WTC11 (cell line): ENCODE data around the gene SPTLC2. TPM values are rescaled to one million over a fixed set of nuclear protein-coding genes. Genes with fewer than 3 reads are reported as not detected.

Experiments
- ATAC-seq: fragments of 200-7000 bp; cut with Tn5 transposase; 2 replicates; pipeline ENCODE4 v1.10.0; 2021; ENCODE audit warnings: mild to moderate bottlenecking, moderate library complexity
- CTCF ChIA-PET: fragments of 300-600 bp; sonication (Branson Sonifier 250); formaldehyde crosslinking; loops from one replicate; lab custom pipeline; 2021; ENCODE audit warnings: antibody characterized with exemption; lab: Charles Lee
- POLR2A ChIA-PET: fragments of 350-600 bp; sonication (Branson Sonifier 250); formaldehyde crosslinking; loops from one replicate; lab custom pipeline; 2021; ENCODE audit warnings: antibody characterized with exemption; lab: Charles Lee
- DNase-seq: peaks from one replicate; pipeline ENCODE4 v3.0.0; 2021; ENCODE audit warnings: low spot score
- H3K27ac Mint-ChIP-seq: 2 replicates; pipeline ENCODE4 v1.8.0; 2021; ENCODE audit warnings: mixed read lengths
- H3K27me3 Mint-ChIP-seq: 2 replicates; pipeline ENCODE4 v1.8.0; 2021; ENCODE audit warnings: low read depth, mild to moderate bottlenecking, moderate library complexity, mixed read lengths
- H3K36me3 Mint-ChIP-seq: 2 replicates; pipeline ENCODE4 v1.8.0; 2021; ENCODE audit warnings: mixed read lengths
- H3K4me1 Mint-ChIP-seq: 2 replicates; pipeline ENCODE4 v1.8.0; 2022; ENCODE audit warnings: mixed read lengths
- H3K4me3 Mint-ChIP-seq: 2 replicates; pipeline ENCODE4 v1.8.0; 2021; ENCODE audit warnings: mild to moderate bottlenecking, moderate library complexity, mixed read lengths
- H3K9me3 Mint-ChIP-seq: 2 replicates; pipeline ENCODE4 v1.8.0; 2021; ENCODE audit warnings: mixed read lengths
- ATF2 ChIP-seq: sonication (generic); formaldehyde crosslinking; IDR thresholded peaks from 2 replicates; pipeline ENCODE4 v1.8.1; 2022; ENCODE audit warnings: low read depth, missing genetic modification reagents, borderline replicate concordance
- CBFB ChIP-seq: sonication (generic); formaldehyde crosslinking; IDR thresholded peaks from 2 replicates; pipeline ENCODE4 v1.8.1; 2022; ENCODE audit warnings: mild to moderate bottlenecking, low read depth, missing genetic modification reagents
- ELF4 ChIP-seq: sonication (generic); formaldehyde crosslinking; IDR thresholded peaks from 2 replicates; pipeline ENCODE4 v1.8.1; 2022; ENCODE audit warnings: low read depth, mild to moderate bottlenecking, moderate library complexity, missing genetic modification reagents
- ETV6 ChIP-seq: sonication (generic); formaldehyde crosslinking; IDR thresholded peaks from 2 replicates; pipeline ENCODE4 v1.8.1; 2022; ENCODE audit warnings: mild to moderate bottlenecking, missing genetic modification reagents
- FOXJ3 ChIP-seq: sonication (generic); formaldehyde crosslinking; IDR thresholded peaks from 2 replicates; pipeline ENCODE4 v1.9.0; 2021; ENCODE audit warnings: missing genetic modification reagents, mild to moderate bottlenecking, borderline replicate concordance
- FOXK1 ChIP-seq: sonication (generic); formaldehyde crosslinking; IDR thresholded peaks from 2 replicates; pipeline ENCODE4 v1.8.0; 2022; ENCODE audit warnings: mild to moderate bottlenecking, moderate library complexity, missing genetic modification reagents
- FOXP1 ChIP-seq: sonication (generic); formaldehyde crosslinking; IDR thresholded peaks from 2 replicates; pipeline ENCODE4 v1.8.0; 2022; ENCODE audit warnings: missing genetic modification reagents, mild to moderate bottlenecking, moderate library complexity, borderline replicate concordance
- GABPB1 ChIP-seq: sonication (generic); formaldehyde crosslinking; IDR thresholded peaks from 2 replicates; pipeline ENCODE4 v1.8.1; 2023; ENCODE audit warnings: mild to moderate bottlenecking, missing genetic modification reagents
- HMGA2 ChIP-seq: fragments of 250-450 bp; sonication (Bioruptor Pico); IDR thresholded peaks from 2 replicates; pipeline ENCODE4 v1.4.0; 2021; ENCODE audit warnings: mild to moderate bottlenecking, moderate library complexity
- OVOL2 ChIP-seq: fragments of 250-450 bp; sonication (Bioruptor Pico); IDR thresholded peaks from 2 replicates; pipeline ENCODE4 v1.9.0; 2021; ENCODE audit warnings: mild to moderate bottlenecking, borderline replicate concordance
- PRRX2 ChIP-seq: fragments of 250-450 bp; sonication (Bioruptor Pico); IDR thresholded peaks from 2 replicates; pipeline ENCODE4 v1.8.0; 2021; ENCODE audit warnings: mild to moderate bottlenecking
- ZNF317 ChIP-seq: sonication (generic); formaldehyde crosslinking; IDR thresholded peaks from 2 replicates; pipeline ENCODE4 v1.8.1; 2023; ENCODE audit warnings: low read depth, mild to moderate bottlenecking, moderate library complexity, missing genetic modification reagents, borderline replicate concordance
- ZNF396 ChIP-seq: fragments of 250-450 bp; sonication (Bioruptor Pico); IDR thresholded peaks from 2 replicates; pipeline ENCODE4 v1.8.0; 2021; ENCODE audit warnings: mild to moderate bottlenecking, moderate library complexity, borderline replicate concordance
- ZNF423 ChIP-seq: fragments of 250-450 bp; sonication (Bioruptor Pico); IDR thresholded peaks from 2 replicates; pipeline ENCODE4 v2.1.2; 2022; ENCODE audit warnings: mild to moderate bottlenecking, moderate library complexity
- total RNA-seq: library from RNA; stranded (reverse); gene quantifications from 3 replicates; pipeline ENCODE4 v1.2.3, GENCODE V29; 2021
- TF ChIP-seq, protein P1 (sequence below): sonication (generic); formaldehyde crosslinking; IDR thresholded peaks from 2 replicates; pipeline ENCODE4 v1.8.1; 2022; ENCODE audit warnings: missing genetic modification reagents, borderline replicate concordance
- TF ChIP-seq, protein P2 (sequence below): fragments of 250-450 bp; sonication (Bioruptor Pico); IDR thresholded peaks from 2 replicates; pipeline ENCODE4 v1.8.0; 2021; ENCODE audit warnings: mild to moderate bottlenecking
- TF ChIP-seq, protein P3 (sequence below): sonication (generic); formaldehyde crosslinking; IDR thresholded peaks from 2 replicates; pipeline ENCODE4 v1.8.1; 2023; ENCODE audit warnings: mild to moderate bottlenecking, moderate library complexity, missing genetic modification reagents
- TF ChIP-seq, protein P4 (sequence below): fragments of 250-450 bp; sonication (Bioruptor Pico); IDR thresholded peaks from 2 replicates; pipeline ENCODE4 v1.9.0; 2021; ENCODE audit warnings: moderate library complexity, mild to moderate bottlenecking, inconsistent platforms, borderline replicate concordance
- TF ChIP-seq, protein P5 (sequence below): sonication (generic); formaldehyde crosslinking; IDR thresholded peaks from 2 replicates; pipeline ENCODE4 v1.8.0; 2022; ENCODE audit warnings: mild to moderate bottlenecking, missing genetic modification reagents
- TF ChIP-seq, protein P6 (sequence below): sonication (generic); formaldehyde crosslinking; IDR thresholded peaks from 2 replicates; pipeline ENCODE4 v1.8.1; 2023; ENCODE audit warnings: mild to moderate bottlenecking, missing genetic modification reagents, moderate library complexity

Gene SPTLC2
- total RNA-seq, 1 experiment from 2014 or later, result 40.1 TPM

DNA sequence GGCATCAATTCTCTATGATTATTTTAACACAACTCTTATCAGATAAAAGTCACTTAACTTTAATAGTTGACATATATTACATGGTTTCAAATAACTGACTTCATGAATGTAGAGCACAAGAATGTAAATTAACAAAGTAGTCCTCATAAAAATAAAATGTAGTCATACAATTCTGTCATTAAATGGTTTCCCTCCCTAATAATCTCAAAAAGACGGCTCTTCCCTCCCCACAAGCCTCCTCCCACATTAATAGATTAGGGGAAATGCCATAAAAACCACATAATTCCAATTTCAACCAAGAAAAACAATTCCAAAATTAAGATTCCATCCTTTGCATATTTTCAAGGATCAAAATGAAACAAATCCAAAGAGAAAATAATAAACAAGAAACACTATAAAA, 36.7 kb downstream of the SPTLC2 start:
- DNase-seq (no peak), ATAC-seq (no peak)
- TF ChIP-seq, protein P1, sequence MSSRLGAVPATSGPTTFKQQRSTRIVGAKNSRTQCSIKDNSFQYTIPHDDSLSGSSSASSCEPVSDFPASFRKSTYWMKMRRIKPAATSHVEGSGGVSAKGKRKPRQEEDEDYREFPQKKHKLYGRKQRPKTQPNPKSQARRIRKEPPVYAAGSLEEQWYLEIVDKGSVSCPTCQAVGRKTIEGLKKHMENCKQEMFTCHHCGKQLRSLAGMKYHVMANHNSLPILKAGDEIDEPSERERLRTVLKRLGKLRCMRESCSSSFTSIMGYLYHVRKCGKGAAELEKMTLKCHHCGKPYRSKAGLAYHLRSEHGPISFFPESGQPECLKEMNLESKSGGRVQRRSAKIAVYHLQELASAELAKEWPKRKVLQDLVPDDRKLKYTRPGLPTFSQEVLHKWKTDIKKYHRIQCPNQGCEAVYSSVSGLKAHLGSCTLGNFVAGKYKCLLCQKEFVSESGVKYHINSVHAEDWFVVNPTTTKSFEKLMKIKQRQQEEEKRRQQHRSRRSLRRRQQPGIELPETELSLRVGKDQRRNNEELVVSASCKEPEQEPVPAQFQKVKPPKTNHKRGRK (CRISPR knock-in tag), result no peak
- TF ChIP-seq, protein P2, sequence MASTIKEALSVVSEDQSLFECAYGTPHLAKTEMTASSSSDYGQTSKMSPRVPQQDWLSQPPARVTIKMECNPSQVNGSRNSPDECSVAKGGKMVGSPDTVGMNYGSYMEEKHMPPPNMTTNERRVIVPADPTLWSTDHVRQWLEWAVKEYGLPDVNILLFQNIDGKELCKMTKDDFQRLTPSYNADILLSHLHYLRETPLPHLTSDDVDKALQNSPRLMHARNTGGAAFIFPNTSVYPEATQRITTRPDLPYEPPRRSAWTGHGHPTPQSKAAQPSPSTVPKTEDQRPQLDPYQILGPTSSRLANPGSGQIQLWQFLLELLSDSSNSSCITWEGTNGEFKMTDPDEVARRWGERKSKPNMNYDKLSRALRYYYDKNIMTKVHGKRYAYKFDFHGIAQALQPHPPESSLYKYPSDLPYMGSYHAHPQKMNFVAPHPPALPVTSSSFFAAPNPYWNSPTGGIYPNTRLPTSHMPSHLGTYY (CRISPR knock-in tag), result no peak
- no peak for TF ChIP-seq GABPB1 (CRISPR knock-in tag)
- H3K4me3 Mint-ChIP-seq, result no peak overlapping the region
- H3K27me3 Mint-ChIP-seq, result no peaks in the 10 kb centered on the region
- ChIA-PET POLR2A (no interaction called here), CTCF (no interaction called here)
- no peaks in the 10 kb centered on the region for H3K9me3 Mint-ChIP-seq
- H3K27ac Mint-ChIP-seq, result no peak overlapping the region
- H3K4me1 Mint-ChIP-seq, result peaks cover 4% of the 10 kb centered on the region; the same call in 1 of the 2 replicates
- H3K36me3 Mint-ChIP-seq, result peaks cover 10% of the 10 kb centered on the region

- TF ChIP-seq, protein P3, sequence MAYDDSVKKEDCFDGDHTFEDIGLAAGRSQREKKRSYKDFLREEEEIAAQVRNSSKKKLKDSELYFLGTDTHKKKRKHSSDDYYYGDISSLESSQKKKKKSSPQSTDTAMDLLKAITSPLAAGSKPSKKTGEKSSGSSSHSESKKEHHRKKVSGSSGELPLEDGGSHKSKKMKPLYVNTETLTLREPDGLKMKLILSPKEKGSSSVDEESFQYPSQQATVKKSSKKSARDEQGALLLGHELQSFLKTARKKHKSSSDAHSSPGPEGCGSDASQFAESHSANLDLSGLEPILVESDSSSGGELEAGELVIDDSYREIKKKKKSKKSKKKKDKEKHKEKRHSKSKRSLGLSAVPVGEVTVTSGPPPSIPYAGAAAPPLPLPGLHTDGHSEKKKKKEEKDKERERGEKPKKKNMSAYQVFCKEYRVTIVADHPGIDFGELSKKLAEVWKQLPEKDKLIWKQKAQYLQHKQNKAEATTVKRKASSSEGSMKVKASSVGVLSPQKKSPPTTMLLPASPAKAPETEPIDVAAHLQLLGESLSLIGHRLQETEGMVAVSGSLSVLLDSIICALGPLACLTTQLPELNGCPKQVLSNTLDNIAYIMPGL (CRISPR knock-in tag), result no peak
- TF ChIP-seq ZNF396 (CRISPR knock-in tag) (no peak), ELF4 (CRISPR knock-in tag) (no peak), FOXP1 (no peak)
- Mint-ChIP-seq H3K4me1 (peaks cover 4% of the 10 kb centered on the region; the same call in 1 of the 2 replicates), H3K27ac (peak overlapping the region; percentile 4; the same call in 1 of the 2 replicates), H3K27me3 (no peaks in the 10 kb centered on the region), H3K4me3 (no peak overlapping the region), H3K9me3 (no peaks in the 10 kb centered on the region), H3K36me3 (peaks cover 15% of the 10 kb centered on the region)
- no peak for ATAC-seq
- ChIA-PET POLR2A (interaction anchor here (0.5 kb wide), 1 partner anchor 74 kb away, joined by 3 read pairs; no protein-coding TSS in a partner anchor), CTCF (no interaction called here)
- no peak for DNase-seq
Observed at GRCh38 chr14:77579065-77579464, 37.4 kb downstream of the SPTLC2 start.

GRCh38 chr14:77574446-77575115, 41.9 kb downstream of the SPTLC2 start:
- Mint-ChIP-seq H3K9me3 (no peaks in the 10 kb centered on the region), H3K4me3 (no peak overlapping the region), H3K27ac (no peak overlapping the region), H3K27me3 (no peaks in the 10 kb centered on the region), H3K36me3 (peaks cover 24% of the 10 kb centered on the region), H3K4me1 (peaks cover 10% of the 10 kb centered on the region)
- ATAC-seq (no peak), DNase-seq (no peak)
- CTCF ChIA-PET, result no interaction called here
- POLR2A ChIA-PET, result no interaction called here
- TF ChIP-seq ATF2 (CRISPR knock-in tag) (no peak), PRRX2 (CRISPR knock-in tag) (no peak), ZNF317 (CRISPR knock-in tag) (no peak), FOXJ3 (CRISPR knock-in tag) (no peak), CBFB (CRISPR knock-in tag) (no peak), ETV6 (CRISPR knock-in tag) (no peak), ZNF423 (CRISPR knock-in tag) (no peak), FOXK1 (CRISPR knock-in tag) (no peak), HMGA2 (CRISPR knock-in tag) (no peak), OVOL2 (no peak)
- TF ChIP-seq, protein P4, sequence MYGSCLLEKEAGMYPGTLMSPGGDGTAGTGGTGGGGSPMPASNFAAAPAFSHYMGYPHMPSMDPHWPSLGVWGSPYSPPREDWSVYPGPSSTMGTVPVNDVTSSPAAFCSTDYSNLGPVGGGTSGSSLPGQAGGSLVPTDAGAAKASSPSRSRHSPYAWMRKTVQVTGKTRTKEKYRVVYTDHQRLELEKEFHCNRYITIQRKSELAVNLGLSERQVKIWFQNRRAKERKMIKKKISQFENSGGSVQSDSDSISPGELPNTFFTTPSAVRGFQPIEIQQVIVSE (CRISPR knock-in tag), result no peak
- TF ChIP-seq, protein P5, sequence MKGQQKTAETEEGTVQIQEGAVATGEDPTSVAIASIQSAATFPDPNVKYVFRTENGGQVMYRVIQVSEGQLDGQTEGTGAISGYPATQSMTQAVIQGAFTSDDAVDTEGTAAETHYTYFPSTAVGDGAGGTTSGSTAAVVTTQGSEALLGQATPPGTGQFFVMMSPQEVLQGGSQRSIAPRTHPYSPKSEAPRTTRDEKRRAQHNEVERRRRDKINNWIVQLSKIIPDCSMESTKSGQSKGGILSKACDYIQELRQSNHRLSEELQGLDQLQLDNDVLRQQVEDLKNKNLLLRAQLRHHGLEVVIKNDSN (CRISPR knock-in tag), result no peak
- TF ChIP-seq, protein P1 (CRISPR knock-in tag), result no peak
- TF ChIP-seq, protein P6, sequence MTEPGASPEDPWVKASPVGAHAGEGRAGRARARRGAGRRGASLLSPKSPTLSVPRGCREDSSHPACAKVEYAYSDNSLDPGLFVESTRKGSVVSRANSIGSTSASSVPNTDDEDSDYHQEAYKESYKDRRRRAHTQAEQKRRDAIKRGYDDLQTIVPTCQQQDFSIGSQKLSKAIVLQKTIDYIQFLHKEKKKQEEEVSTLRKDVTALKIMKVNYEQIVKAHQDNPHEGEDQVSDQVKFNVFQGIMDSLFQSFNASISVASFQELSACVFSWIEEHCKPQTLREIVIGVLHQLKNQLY, result no peak
